HT1080 (cell line): ENCODE data around the gene MYBBP1A. TPM values are rescaled to one million over a fixed set of nuclear protein-coding genes. Genes with fewer than 3 reads are reported as not detected.
"Not testable (repeated sequence)": the region's sequence is repeated elsewhere in the genome, so short reads cannot be mapped to it uniquely, and the experiment has no call there.

ENCODE experiments used
- DNase-seq: peaks from one replicate; pipeline ENCODE4 v3.0.0-alpha.2; 2015; ENCODE audit warnings: low read depth
- polyA plus RNA-seq, 2 experiments: library from polyadenylated mRNA; depleted of rRNA; stranded (reverse); fragments of >200 nt; gene quantifications; 2 replicates each; pipeline ENCODE4 v1.2.3, GENCODE V29; 2015
- total RNA-seq: library from RNA; depleted of rRNA; stranded (reverse); fragments of >200 nt; shearing (Covaris generic); gene quantifications from 2 replicates; pipeline ENCODE4 v1.2.3, GENCODE V29; 2014; rRNA removed

MYBBP1A gene, protein sequence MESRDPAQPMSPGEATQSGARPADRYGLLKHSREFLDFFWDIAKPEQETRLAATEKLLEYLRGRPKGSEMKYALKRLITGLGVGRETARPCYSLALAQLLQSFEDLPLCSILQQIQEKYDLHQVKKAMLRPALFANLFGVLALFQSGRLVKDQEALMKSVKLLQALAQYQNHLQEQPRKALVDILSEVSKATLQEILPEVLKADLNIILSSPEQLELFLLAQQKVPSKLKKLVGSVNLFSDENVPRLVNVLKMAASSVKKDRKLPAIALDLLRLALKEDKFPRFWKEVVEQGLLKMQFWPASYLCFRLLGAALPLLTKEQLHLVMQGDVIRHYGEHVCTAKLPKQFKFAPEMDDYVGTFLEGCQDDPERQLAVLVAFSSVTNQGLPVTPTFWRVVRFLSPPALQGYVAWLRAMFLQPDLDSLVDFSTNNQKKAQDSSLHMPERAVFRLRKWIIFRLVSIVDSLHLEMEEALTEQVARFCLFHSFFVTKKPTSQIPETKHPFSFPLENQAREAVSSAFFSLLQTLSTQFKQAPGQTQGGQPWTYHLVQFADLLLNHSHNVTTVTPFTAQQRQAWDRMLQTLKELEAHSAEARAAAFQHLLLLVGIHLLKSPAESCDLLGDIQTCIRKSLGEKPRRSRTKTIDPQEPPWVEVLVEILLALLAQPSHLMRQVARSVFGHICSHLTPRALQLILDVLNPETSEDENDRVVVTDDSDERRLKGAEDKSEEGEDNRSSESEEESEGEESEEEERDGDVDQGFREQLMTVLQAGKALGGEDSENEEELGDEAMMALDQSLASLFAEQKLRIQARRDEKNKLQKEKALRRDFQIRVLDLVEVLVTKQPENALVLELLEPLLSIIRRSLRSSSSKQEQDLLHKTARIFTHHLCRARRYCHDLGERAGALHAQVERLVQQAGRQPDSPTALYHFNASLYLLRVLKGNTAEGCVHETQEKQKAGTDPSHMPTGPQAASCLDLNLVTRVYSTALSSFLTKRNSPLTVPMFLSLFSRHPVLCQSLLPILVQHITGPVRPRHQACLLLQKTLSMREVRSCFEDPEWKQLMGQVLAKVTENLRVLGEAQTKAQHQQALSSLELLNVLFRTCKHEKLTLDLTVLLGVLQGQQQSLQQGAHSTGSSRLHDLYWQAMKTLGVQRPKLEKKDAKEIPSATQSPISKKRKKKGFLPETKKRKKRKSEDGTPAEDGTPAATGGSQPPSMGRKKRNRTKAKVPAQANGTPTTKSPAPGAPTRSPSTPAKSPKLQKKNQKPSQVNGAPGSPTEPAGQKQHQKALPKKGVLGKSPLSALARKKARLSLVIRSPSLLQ (N-terminal part only)
- total RNA-seq: 117 and 129 TPM in 2 replicates
- 55.8 and 60.7 TPM in 2 replicates for polyA plus RNA-seq (2015; cell fraction: cytosol; rRNA removed)
- polyA plus RNA-seq (2015; cell fraction: nucleus; rRNA removed): 267 and 282 TPM in 2 replicates

DNA sequence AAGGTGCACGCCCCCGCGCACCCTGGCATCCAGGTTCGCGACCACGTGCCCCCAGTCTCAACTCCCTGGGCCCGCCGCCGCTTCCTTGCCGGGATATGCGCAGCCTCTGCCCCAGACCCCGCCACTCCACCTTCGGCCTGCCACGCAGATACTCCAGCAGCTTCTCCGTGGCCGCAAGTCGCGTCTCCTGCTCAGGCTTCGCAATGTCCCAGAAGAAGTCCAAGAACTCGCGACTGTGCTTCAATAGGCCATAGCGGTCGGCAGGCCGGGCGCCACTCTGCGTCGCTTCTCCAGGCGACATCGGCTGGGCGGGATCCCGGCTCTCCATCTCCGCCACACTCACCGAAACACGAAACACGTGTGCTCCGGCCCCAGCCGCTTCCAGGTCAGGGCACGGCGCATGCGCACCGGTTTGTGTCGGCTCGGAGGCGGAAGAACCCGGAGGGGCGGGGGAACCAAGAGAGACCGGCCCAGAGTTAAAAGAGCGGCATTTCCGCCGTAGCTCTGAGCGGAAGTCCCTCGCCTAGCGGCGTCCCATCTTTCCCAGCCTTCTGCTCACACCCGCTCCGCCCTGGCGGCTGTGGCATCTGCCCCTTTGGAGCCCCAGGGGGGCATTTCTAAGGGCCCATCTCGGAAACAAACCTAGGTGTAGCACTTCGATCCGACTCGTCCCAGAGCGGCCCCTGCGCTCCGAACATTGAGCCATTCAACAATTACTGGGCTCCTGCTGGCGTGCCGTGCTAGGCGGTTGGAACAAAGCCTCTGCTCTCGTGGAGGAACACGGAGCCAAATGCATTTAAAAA is at the start of gene MYBBP1A:
MYBBP1A (minus strand) TSS at position 388 of the 803 bp plus-strand sequence; CDS start at position 328, 60 bp downstream.
- peak; percentile 93 for DNase-seq

DNA sequence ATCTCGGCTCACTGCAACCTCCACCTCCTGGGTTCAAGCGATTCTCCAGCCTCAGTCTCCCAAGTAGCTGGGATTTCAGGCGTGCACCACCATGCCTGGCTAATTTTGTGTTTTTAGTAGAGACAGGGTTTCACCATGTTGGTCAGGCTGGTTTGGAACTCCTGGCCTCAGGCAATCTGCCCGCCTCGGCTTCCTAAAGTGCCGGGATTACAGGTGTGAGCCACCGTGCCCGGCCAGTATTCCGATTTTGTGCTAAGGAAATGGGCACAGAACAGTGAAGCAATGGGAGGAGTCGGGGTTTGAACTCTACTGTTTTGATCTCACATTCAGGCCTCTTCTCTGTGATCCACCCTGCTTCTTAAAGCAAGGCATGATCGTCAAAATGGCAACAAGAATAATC is 49.6 kb upstream of the MYBBP1A start:
- DNase-seq: not testable (repeated sequence)

DNA sequence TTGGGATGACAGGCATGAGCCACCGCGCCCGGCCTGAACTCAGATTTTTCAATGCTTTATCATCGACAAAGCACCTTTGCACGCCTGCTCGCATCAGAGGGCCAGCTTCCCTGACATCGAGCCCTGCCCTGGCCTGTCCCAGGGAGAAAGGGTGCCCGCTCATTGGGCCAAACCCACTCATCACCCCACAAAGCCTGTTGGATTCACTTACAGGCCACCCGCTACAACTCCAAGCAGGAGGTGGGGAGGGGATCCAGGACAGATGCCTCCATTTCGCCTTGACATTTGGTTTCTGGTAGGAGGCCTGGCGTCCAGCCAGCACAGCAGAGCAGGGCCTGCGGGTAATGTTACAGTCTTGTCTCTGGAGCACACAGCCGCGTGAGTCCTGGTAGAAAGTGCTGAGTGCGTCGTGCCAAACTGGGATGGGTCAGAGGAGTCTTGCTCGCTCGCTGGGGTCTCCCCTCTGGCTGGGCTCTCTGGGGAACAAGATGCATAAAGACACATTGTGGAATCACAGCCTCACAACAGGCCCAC is 49.0 kb upstream of the MYBBP1A start:
- DNase-seq: peak; percentile 22

DNA sequence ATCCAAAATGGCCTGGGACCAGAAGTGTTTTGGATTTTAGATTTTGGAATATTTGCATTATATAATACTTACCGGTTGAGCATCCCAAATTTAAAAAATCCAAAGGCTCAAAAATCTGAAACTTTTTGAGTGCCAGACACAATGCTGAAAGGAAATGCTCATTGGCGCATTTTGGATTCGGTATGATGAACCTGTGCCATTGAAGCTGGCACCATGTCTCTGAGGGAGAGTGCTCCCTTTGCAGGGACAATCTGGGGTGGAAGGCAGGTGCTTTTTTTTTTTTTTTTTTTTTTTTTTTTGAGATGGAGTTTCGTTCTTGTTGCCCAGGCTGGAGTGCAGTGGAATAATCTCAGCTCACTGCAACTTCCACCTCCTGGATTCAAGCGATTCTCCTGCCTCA is 46.9 kb upstream of the MYBBP1A start:
- DNase-seq: no peak

DNA sequence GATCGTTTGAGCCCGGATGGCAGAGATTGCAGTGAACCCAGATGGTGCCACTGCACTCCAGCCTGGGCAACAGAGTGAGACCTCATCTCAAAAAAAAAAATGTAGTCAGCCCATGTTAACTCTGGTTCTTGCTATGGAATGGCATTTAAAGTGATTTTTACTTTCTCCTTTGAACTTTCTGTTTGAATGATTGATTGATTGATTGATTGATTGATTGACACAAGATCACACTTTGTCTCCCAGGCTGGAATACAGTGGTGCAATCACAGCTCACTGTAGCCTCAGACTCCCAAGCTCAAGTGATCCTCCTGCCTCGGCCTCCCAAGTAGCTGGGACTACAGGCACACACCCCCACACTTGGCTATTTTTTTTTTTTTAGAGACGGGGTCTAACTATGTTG is 46.1 kb upstream of the MYBBP1A start:
- no peak for DNase-seq

DNA sequence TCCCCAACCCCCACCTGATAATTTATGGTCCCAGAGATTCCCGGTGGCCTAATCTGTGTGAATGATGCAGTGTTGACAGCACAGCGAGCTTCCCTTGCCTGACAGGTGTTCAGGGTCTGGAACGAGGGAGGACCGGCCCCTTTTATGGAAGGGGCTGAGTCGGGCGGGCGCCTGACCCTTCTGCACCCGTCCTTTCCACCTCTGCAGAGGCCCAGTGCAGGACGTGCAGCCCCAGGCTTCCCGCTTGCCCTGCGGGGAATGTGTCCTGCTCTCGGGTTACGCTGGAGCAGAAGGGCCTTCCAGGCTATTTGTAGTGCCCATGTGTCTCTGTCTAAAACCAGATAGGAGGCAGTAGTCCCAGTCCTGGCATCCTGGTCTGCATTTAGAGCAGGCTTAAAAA is 45.4 kb upstream of the MYBBP1A start:
- no peak for DNase-seq

DNA sequence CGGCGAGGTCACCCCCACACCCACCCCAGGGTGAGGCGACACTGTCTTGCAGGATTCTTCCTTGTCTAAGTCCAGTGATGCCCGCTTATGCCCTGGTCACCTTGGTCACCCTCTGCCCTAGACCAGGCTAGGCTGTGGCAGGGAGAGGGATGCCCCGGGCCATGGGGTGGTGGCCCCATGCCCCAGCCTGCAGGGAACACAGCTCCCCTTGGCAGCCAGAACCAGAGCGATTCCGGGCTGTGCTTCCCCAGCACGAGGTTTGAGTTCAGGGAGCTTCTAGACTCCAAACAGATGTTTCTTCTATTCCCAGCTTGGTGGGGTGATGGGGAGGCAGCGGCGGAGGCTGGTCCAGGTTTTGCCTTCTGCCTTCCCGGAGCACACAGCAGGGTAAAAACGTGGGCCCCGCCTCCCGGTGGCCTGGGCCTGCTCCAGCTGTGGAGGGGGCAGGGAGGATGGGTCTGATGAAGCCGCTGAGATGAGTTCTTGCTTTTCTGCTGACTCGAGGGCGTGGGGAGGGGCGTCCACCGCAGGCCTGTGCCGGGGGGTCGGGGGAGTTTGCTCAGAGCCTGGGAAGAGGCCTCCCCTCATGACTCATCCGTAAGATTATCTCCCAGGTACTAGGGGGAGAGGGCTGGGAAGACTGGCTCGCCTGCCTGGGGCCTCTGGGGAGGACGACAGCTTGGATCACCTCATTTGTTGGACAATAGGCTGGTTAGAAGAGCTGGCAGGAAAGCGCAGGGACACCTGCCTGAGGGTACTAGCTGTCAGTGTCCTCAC is 44.5 kb upstream of the MYBBP1A start:
- no peak for DNase-seq

DNA sequence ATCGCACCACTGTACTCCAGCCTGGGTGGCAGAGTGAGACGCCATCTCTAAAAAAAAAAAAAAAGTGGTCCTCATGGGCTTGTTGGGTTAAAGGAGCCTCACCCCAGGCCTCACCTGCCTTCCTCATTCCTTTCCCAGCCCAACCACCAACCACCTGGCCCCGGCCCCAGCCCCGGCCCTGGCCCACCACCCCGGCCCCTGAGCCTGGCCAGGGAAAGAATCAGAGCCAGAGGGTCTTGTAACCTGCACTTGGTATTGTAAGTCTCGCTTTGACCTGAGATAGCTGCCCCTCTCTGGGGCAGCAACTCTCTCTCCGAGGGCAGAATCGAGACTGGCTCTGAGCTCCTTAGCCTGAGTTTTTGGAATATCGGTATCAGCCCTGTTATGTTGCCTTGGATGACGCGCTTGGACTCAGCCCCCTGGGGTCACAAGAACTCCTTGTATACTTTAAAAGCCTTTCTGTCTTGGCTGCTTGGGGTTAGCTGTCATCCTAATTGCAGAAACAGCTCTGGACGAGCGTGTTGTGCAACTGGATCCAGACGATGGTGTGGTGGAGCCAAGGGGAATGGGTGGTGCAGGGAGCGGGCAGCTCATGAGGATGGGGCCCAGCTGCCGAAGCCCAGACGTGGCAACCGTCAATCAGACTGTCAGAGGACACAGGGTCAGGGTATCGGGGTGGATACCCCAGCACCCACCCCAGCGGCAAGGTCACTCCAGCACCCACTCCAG is 43.8 kb upstream of the MYBBP1A start:
- DNase-seq: no peak

DNA sequence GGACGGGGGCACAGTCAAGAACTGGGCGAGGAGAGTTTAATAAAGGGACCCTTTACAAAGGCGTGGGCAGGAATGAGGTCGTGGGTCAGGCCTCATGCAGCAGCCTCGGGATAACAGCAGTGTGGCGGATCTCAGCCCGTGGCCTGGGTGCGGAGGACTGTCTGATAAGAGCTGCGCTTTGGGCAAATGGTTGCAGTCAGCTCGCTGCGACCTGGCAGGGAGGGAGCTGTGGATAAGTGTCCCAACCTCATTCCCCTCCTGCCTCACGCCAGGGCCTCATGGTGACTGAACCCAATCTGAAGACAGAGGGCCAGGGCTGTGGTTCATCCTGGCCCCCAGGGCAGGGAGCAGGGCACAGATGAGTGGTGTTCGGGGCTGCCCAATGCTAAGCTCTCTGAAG is 42.8 kb upstream of the MYBBP1A start:
- no peak for DNase-seq

DNA sequence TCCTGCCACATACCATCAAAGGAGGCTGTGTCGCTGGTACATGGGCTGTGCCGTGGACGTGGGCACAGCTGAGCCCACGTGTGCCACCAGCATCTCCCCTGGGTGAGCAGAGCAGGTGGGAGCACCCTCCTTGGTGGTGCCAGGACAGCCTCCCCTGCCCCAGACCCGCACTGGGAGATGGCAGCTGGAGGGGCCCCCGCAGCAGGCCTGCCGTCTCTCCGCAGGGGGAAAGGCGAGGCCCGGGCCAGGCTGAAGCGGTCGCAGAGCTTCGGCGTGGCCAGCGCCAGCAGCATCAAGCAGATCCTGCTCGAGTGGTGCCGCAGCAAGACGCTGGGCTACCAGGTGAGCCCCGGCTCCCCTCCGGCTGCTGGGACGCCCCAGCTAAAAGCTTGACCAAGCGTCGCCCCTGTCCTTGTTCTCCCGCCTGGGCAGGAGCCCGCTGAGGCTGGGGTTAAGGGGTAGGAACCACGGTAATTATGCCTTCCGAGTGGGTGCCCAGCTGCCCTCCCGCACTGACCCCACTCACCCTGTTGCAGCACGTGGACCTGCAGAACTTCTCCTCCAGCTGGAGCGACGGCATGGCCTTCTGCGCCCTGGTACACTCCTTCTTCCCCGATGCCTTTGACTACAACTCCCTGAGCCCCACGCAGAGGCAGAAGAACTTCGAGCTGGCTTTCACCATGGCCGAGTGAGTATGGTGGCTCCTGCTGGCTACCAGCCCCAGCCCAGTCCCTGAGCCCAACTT is 41.6 kb upstream of the MYBBP1A start:
- no peak for DNase-seq

DNA sequence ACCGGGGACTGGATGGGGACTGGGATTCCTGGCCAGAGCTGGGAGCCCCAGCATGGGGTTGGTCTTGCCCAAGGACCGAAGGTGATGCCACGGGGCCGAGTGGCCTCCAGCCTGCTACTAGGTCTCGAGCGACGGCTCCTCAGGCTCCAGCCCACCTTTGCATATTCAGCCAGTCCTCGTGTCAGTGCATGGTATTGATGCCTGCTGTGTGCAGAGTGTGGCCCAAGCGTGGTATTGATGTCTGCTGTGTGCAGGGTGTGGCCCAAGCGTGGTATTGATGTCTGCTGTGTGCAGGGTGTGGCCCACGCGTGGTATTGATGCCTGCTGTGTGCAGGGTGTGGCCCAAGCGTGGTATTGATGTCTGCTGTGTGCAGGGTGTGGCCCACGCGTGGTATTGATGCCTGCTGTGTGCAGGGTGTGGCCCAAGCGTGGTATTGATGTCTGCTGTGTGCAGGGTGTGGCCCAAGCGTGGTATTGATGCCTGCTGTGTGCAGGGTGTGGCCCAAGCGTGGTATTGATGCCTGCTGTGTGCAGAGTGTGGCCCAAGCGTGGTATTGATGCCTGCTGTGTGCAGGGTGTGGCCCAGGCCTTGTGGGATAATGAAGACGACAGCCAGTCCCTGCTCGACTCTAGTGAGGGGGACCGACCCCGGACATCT is 40.6 kb upstream of the MYBBP1A start:
- DNase-seq: not testable (repeated sequence)

DNA sequence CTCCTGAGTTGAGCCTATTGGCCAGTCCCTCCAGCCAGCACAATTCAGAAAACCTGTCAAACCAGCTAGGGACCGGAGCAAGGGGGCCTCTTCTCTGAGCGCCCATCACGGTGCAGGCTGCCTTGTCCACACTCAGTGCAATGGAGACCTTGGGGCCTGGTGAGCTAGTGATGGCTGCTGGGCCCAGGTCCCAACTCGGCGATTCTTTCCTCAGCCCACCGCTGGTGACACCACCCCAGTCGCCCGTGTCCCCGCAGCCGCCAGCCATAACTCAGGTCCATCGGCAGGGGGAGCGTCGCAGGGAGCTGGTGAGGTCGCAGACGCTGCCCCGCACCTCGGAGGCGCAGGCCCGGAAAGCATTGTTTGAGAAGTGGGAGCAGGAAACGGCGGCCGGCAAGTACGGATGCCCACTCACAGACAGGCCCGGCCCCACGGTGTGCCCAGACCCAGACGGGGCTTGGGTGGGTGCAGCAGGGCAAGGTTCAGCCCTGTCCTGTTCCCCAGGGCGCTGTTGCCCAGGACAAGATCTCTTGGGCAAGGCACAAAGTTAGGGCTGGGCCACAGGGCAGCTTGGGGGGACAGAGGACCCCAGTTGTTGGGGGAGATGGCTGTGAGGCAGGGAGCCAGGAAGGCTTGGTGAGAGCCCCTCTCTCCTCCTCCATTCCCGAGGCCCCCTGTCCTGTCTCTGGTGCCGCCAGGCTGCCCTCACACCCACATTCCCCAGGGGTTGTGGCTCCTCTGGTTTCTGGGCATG is 39.9 kb upstream of the MYBBP1A start:
- DNase-seq: no peak

DNA sequence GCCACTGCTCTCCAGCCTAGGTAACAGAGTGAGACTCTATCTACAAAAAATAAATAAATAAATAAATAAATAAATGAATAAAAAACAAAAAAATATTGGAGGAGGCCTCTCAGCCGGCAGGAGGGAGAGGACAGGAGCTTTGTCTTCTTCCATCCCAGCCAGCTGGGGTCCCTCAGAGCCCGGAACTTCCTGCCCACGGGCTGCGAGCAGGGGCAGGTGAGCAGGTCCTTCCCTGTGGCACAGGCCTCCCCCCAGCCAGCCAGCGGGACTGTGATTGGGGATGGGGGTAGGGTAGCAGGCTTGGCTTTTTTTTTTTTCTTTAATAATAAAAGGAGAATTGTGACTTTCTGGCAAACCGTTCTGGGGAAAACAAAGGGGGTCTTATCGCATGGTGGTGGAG is 39.2 kb upstream of the MYBBP1A start:
- DNase-seq: no peak

DNA sequence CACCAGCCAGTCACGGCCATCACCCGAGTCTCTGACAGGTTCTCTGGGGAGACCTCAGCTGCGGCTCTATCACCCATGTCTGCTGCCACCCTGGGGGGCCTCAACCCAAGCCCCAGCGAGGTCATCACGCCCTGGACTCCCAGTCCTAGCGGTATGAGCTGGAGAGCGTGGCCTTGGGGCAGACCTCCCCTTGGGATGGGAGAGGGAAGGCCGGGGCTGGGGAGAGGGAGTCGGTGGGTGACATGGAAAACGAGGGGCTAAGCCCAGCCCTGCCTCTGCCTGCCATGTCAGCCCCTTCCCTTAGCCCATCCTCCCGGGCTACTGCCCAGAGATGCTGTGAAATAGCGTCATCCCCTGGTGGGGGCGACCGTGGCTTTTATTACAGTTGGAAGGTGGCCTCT is 37.8 kb upstream of the MYBBP1A start:
- no peak for DNase-seq

DNA sequence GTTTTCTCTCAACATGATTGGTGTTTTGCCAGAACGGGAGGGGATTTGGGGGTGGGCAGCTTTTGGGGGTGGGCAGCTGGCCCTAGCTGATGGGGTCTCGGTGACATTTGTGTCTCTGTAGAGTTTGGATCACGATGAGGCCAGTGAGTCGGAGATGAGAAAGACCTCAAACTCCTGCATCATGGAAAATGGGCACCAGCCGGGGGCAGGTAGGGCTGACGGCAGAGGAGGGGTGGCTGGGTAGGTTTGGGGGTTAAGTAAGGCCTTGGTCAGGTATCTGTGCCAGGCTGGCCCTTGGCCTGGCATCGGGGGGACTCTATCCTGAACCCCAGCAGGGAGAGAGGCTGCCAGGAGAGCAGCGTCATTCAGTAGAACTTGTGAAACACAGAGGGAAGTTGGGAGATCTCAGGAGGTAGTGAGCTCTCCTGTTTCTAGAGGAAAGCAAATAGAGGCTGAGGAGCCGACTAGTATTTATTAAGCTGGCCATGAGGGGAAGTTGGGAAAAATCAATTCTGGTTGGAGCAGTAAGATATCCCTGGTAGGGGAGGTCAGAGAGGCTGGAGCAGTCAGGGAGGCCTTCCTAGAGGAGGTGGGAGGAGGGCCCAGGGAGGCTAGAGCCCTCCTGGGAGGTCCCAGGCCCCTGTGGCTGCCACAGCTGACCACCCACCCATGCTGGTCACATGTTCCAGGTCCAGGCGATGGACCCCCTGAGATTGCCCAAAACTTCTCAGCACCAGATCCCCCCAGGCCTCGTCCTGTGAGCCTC is 37.2 kb upstream of the MYBBP1A start:
- DNase-seq: no peak

DNA sequence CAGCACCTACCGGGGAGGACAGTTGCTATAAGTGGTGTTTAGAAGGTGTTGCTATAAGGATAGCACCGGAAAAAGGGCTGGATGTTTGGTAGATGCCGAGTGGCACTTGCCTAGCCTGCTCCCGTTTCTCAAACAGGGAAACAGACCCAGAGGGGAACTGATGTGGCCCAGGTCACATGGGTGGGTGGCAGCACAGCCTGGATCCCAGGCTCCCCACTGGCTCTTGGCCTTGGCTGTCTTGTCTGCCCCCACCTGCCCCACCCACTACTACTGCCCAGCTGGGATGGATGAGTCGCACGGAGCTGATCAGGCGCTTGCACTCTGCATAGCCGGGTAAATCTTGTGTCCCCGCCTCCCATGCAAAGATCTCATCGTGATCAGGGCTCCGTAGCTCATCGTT is 36.3 kb upstream of the MYBBP1A start:
- no peak for DNase-seq
